ENCODE measurements around the gene SSX2IP.

GRCh38 chr1:84691122-84691783 lies 992 bp upstream of the SSX2IP start:
- no peak for TF ChIP-seq CTCF (IDR thresholded peaks at IDR 0.05; ENCODE audit: low read depth, low read length, poor library complexity, severe bottlenecking)
- TF ChIP-seq EZH2phosphoT487 (IDR thresholded peaks at IDR 0.05; ENCODE audit: borderline replicate concordance, low read length), result no peak

Measured in DOHH2 (cell line).